HG02610 (cell line): ENCODE measurements around the gene TMCC2.
"Not testable (repeated sequence)": the region's sequence is repeated elsewhere in the genome, so short reads cannot be mapped to it uniquely, and the experiment has no call there.

Source experiments
- ATAC-seq: cut with Tn5 transposase; IDR thresholded peaks from one replicate; pipeline ENCODE4 v1.9.1; 2021; ENCODE audit warnings: mild to moderate bottlenecking, moderate library complexity; ENCODE audit not compliant: unreplicated experiment

TMCC2 gene

DNA sequence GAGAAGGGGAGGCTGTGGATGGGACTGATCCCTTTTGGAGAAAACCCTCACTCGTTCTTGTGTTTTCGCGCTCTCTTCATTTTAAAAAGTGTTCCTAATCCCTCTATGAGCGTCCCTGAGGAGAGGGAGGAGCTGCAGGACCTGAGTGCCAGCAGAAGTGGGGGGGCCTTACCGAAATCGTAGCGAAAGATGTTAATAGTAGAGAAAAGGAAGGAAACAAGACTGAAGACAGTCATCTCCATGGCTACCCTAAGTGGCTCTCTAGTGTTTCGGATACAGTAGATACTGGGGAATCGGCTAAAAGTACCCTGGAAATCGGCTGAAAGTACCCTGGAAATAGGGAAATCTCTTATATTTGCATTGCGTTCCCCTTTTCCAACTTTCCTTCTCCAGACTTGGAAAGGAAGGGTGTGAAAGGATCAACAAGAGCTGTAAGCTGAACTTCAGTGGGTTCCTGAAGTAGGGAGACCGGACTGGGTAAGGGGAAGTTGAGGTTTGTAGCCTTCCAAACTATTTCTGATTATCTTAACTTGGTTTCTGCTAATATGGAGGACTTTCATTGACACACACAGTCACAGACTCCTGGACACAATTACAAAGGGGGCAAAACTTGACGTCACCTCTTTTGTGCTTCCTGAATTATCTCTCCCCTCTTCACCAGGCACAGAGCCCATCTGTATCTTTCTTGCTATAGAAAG lies 15.8 kb upstream of the TMCC2 start:
- peak; percentile 10 for ATAC-seq

DNA sequence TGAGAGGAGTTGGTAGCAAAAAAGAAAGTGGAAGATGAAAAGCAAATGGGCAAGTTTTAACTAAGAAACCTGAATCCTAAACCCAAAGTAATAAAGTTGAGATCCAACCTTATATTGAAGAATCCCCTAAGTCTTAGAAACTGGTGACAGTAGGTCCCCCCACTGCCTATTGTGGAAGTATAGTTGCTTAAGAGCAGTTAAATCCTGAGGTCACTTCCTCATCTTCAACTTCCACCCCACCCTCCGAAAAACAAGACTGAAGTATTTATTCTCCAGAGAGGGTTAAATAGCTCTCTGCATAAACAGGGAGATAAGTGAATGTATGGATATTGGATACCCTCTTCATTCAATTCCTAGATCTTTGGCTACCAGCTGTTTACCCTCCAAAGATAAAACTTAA lies 13.0 kb upstream of the TMCC2 start:
- ATAC-seq, result no peak

DNA sequence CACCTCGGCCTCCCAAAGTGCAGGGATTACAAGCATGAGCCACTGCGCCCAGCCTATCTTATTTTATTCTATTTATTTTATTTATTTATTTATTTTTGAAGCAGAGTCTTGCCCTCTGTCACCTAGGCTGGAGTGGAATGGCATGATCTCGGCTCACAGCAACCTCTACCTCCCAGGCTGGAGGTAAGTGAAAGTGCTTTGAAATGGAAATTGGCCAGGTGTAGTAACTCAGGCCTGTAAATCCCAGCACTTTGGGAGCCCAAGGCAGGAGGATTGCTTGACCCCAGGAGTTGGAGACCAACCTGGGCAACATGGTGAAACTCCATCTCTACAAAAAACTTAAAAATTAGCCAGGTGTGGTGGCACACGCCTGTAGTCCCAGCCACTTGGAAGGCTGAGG lies 11.2 kb upstream of the TMCC2 start:
- no peak for ATAC-seq

DNA sequence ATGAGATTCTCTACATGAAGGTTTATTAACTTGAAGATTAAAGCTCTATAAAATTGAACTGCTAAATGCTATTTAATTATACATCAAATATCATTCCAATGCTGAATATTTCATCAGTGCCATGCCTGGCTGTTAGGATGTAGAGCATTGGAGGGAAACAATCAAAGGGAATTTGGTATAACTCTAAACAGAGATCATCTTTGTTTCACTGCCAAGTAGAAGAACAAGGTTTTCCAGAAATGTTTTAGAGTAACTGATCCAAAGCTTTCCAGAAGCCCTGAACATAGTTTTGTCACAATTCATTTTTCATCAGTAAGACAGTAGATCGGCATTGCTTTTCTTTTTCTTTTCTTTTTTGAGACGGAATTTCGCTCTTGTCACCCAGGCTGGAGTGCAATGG lies 10.3 kb upstream of the TMCC2 start:
- no peak for ATAC-seq

DNA sequence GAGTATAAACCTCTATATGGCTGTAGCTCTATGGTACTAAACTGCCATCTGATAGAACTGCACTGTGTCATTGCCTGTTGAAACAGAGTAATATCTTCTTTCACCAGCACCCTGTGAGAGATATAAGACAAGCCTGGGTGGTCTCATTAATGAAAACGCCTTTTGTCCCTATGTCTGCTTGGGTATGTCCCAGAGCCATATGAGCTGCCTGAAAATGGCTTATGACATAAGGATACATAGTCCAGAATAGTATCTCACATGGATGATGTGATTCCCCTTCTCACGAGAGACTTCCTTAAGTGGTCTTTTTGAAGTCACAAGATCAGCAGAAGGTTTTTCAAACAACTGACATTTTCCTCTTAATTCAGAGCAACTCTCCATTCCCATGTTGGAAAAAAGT lies 7.3 kb upstream of the TMCC2 start:
- no peak for ATAC-seq

DNA sequence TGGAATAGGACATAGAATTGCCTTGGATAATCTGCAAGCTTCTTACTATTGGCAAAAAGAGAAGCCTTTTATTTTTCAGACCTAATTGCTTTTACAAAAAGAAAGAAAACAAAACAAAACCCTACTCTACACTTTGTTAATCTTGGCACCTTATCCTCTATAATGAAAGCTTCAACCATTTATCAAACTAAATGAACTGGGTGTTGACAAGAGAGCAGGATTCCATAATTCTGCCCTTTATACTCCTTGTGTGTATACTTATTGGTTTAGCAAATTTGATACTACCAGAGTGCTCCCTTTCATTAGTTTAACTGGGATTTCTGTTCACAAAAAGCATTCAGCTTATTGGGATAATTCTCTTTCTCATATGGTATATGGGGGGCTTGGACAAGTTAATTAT lies 3.0 kb upstream of the TMCC2 start:
- no peak for ATAC-seq

DNA sequence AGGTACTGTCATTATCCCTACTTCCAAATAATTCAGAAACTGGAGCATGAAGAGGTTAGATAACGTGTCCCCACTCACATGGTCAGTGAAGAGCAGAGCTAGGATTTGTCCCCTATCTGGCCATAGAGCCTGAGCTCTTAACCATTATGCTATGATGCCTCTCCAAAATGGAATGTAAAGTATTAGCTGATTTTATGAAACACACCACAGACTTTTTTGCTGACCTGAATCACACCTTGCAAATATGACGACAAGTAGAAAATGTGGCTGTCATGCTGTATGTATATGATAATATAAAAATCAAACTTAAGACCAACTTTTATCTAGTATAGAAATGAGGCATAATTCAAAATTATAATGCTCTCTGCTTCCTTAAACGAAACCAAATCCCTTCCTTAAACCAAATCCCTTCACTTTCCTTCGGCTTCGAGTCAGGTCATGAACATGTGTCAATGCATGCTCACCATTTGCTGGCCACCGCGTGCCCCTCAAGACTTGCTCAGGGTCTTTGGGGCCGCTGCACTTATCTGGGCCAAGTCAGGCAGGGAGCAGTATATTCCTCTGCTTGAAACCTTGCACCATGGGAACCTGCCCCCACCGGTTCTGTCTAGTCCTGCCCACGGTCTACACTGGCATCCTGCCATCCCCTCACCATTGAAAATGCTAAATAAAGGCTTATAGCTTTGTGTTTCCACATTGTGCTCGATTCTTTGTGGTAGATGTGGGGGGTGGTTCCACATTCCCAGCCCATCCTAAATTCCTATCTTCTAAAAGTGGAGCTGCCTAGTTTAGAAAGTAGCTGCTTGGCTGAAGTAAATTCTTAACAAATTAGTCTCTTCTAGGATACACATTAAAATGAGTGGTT lies 1.6 kb upstream of the TMCC2 start:
- ATAC-seq, result no peak

DNA sequence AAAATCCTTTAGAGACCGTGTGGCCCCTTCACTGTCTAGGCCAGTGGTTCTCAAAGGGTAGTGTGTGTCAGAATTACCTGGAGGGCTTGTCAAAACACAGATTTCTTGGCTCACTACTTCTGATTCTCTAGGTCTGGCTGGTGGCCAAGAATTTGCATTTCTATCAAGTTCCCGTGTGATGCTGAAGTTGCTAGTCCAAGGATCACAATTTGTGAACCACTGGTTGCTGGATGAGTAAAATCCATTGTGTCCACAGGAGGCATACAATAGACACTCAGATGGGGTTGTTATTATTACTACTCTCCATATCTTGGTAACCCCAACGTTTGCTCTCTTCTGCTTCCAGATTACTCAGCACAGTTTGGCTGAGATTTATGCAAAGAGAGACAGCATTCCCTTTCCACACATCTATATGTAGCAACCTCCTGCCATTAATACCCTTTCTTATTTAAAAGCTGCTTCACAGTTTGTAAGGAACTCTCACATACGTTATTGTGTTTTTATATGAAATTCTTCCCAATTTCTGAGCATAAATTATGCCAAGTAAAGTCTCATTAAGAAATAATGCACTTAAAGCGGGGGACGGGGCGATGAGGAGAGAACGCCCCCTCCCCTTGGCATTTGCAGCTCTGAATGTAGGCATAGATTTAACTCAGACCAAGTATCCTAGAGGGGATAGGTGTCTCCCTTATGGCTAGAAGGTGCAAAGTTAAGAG lies 720 bp upstream of the TMCC2 start:
- no peak for ATAC-seq

DNA sequence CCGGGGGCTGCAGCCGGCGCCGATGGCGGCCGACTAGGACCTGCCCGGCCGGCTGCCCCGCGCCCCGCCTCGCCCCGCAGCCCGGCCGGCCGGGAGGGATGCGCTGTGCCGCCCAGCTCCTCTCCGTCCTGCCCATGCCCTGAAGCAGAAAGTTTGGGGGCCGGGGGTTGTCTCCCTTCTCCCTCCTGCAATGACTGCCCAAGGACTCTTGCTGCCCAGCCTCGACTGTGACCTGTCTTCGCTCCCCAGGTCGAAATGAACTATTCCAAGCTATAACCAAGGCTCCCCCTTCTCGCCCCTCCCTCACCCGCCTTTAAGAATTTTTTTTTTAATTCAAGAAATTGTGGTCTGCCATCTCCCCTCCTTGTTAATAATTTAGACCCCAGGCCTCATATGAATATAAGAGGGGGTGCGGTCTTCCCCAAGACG lies 361 bp downstream of the TMCC2 start:
- peak; percentile 9 for ATAC-seq

DNA sequence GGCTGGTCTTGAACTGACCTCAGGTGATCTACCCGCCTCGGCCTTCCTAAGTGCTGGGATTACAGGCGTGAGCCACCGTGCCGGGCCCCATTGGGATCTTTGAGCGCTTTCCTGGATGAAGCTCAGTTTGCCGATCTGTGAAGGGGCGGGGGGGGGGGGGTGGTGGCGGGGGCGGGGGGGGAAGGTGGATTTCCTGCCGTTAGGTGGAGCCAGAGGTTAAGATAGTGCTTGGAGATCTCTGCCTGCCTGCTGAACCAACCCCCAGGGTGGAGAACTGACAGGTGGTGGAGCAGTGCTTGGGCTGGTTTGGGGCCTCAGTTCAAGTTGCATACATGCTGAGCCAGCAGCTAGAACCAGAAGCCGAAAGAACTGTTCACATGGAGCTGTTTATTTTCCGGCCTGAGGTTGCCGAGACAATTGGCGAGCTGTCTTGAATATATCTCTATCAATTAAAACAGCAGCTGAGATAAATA lies 1.7 kb downstream of the TMCC2 start:
- ATAC-seq, result no peak

DNA sequence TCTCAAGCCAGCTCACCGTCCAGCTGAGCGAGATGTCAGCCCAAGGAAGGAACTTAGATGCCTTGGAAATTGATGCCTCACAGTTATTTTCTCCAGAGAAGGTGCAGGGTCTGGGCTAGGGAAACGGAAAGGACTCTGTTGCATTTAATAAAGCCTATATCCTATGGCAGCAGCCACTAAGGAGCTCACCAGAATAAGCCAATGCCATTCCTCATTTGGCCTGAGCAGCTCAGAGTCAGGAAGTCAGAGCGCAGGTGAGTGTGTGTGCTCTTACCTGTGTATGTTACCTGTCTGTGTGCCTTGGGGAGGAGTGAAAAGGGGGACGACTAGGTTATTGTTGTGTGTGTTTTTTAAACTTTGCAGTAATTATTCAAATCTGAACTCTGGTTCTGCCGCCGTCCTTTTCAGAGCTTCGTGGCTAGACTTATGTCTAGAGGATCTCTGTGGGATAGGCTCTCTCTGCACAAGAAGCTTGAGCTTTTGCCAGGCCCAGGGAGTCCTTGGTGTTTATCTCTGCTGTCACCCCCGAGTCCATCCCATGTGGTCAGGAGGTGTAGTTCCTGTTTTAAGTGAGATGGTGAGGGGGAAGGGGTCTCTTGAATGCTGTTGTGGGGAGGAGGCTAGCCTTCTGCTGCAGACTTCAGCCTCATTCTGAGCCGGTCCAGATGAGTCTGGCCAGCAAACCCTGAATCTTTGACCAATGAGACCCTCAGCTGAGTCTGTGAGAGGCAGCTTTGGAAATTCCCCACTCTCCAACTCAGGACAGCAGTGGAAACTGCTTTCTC lies 2.4 kb downstream of the TMCC2 start:
- ATAC-seq, result no peak

DNA sequence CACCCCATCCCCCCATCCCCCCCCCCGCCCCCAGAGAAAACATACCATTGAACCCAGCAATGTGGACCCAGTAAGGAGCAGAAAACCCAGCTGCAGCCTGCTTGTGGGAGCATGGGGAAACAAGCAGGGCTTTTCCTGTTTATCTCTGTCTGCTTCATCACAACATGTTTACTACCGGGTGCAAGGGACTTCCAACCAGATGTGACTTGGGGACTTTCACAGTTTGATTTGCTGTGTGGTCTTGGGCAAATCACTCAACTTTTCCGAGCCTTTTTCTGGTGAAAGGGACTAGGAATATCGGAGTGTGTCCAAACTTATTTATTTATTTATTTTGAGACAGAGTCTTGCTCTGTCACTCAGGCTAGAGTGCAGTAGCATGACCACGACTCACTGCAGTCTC lies 3.2 kb downstream of the TMCC2 start:
- no peak for ATAC-seq

DNA sequence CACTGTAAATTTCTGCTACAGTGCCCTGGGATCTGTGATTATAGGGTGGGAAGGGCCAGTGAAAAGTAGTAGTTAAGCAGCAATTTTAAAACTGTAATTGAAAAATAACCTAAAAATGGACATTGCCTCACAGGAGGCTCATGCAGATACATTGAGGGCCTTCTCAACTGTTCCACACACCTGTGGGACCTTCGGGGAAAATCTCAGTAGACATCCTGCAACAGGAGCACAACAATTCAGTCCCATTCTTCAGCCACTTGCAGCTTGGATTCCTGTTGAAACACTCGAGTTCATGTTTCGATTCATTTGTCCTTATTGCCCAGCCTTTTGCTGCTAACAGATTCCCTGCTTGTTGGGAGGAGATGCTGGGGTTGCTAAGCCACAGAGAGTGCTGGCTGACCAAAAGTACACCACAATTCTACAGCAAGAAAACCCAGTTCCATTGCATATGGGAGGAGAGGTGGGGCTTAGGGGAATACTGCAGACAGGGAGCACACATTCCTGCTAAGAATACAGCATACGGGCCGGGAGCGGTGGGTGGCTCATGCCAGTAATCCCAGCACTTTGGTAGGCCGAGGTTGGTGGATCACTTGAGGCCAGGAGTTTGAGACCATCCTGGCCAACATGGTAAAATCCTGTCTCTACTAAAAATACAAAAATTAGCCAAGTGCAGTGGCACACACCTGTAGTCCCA lies 4.5 kb downstream of the TMCC2 start:
- no peak for ATAC-seq

DNA sequence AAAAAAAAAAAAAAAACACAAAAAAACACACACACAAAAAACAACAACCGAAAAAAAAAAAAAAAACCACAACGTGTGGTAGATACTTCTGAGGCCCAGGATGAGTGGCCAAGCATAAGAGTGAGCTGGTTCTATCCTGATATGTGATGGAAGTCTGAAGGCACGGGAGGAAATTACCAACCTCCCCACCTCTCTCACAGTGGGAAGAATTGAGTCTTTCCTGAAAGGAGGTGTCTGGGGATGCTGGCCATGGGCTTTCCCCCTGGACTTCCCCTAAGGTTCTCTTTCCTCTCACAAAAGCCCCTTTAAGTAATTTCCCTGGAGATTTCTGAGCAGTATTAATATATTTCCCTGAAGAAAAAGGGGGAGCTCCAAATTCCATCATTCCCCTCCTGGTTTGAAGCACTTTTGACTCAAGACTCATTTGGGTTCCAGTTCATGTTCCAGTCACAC lies 5.2 kb downstream of the TMCC2 start:
- no peak for ATAC-seq

DNA sequence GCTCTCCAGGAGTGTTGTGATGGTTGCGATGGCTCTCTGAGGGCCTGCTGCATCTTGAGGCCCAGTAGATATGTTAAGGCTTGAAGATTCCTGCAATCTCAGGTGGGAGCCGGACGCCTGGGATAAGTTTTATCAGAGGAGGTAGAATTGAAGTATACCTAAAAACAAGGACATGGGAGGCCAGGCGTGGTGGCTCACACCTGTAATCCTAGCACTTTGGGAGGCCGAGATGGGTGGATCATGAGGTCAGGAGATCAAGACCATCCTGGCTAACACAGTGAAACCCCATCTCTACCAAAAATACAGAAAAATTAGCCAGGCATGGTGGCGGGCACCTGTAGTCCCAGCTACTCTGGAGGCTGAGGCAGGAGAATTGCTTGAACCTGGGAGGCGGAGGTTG lies 6.2 kb downstream of the TMCC2 start:
- ATAC-seq, result not testable (repeated sequence)

DNA sequence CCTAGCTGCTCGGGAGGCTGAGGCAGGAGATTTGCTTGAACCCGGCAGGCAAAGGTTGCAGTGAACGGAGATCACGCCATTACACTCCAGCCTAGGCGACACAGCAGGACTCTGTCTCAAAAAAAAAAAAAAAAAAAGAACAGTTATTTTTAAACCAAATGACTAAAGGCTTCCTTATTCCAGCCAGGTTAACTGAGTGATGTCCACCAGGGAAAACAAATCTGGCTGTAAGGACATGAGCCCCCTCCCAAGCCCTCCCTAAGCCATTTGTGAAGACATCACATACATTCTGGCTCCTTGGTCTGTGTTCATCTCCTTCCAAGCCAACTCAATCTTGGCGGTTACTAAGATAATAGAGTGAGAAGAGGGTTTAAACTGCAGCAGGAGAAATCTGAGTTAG lies 8.2 kb downstream of the TMCC2 start:
- no peak for ATAC-seq

DNA sequence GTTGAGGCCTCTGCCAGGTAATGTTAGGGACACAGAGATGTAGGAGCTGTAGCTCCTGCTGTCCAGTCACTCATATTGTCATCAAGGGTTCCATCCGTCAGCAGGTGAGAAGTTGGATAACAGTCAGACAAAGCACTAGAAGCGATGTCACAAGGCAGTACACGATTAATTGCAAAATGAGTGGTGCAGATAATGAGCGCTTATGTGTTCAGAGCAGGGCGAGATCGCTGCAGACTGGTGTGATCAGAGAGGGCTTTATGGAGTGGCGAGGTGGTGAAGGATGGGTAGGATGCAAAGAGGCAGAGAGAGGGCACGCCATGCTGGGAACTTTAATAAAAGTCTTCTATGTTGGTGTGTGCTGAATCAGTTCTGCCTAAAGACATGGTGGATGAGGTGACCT lies 8.8 kb downstream of the TMCC2 start:
- no peak for ATAC-seq

DNA sequence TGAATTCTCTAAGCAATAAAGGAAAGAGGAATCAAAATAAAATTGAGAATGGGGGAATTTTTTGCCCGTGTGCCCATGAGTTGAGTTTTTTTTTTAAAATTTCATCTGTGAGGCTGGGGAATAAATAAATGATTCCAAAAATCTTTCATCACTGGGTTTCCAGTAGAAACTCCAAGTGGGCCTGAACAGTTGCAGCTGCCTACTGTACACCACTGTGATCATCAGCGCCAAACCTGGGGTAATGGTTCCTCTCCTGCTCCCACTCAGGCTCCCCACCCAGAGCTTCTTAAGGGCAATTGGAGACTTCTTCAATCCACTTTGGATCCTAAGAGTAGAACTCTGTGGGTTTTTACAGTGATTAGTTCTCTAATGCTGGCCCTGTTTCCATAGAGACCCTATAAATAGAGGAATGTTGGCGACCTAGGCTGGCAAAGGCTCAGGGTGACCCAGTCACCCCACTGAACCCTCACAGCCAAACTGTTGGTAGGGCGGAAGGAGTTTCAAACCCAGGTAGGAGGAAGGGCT lies 9.3 kb downstream of the TMCC2 start:
- ATAC-seq, result no peak

DNA sequence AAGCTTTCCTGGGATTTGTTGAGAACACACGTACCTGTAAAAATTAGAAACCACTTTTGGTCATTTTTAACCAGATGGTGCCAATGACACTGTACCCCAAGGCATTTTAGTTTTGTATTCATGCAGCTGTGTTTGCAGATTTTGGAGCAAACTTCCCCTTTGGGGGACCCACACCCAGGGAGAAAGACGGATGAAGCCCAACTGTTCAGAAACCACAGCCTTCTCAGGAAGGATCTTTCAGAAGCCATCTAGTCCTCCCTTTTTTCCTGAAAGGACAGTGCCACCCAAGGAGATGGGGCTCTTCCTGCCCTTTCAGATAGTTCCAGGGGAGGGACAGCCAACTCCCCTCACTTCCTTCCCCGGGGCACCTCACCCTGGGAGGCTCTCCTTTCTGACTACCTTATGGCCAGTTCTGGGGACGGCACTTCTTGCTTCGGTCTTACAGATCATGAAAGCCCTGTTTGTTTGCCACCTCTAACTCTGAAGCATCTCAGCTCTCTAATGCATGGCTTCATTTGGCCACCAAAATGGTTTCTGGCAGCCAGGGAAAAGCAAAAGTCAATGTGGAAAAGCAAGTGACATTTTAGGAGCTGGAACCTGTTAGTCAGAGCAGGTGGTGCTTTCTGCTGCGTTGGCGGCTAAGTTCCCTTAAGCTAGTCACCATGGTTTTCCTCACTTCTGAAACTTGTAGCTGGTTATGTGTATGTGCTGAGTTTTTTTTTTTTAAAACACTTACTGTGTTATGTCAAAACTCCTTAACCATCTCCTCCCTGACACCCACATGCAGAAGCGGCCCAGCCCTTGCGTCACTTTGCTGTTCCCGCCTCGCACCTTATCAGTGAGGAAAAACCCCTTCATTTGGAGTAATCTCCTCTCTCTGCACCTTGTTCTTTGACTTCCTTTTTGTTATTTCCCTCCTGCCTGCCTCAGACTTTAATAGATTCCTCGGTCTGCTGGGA lies 10.1 kb downstream of the TMCC2 start:
- no peak for ATAC-seq
